NCI-H526 treated with DMSO at 0.1 percent for 48 hours (cell line): ENCODE results near the gene PHIP.

Experiments
- DNase-seq: peaks from one replicate; lab custom pipeline; 2025; lab: John Stamatoyannopoulos, UW

Gene PHIP

GRCh38 chr6:79070206-79070825, 7.7 kb downstream of the PHIP start:
- no peak for DNase-seq

- no peak for DNase-seq
Measured at GRCh38 chr6:79066828-79067227, 11.2 kb downstream of the PHIP start.

- no peak for DNase-seq
Measured at GRCh38 chr6:79066330-79066729, 11.7 kb downstream of the PHIP start.

GRCh38 chr6:79065232-79065631, 12.8 kb downstream of the PHIP start:
- no peak for DNase-seq

- DNase-seq = no peak
Measured at GRCh38 chr6:79064635-79065034, 13.4 kb downstream of the PHIP start.

- no peak for DNase-seq
Measured at GRCh38 chr6:79062708-79063107, 15.3 kb downstream of the PHIP start.

- no peak for DNase-seq
Measured at GRCh38 chr6:79057746-79058145, 20.3 kb downstream of the PHIP start.

- DNase-seq = no peak
Measured at GRCh38 chr6:79056226-79056625, 21.8 kb downstream of the PHIP start.

GRCh38 chr6:79048611-79049010, 29.4 kb downstream of the PHIP start:
- DNase-seq = no peak

GRCh38 chr6:79047072-79047471, 31.0 kb downstream of the PHIP start:
- DNase-seq = no peak

GRCh38 chr6:79045966-79046365, 32.1 kb downstream of the PHIP start:
- no peak for DNase-seq

GRCh38 chr6:79042799-79043126, 35.3 kb downstream of the PHIP start:
- no peak for DNase-seq

GRCh38 chr6:79042088-79042798, 35.8 kb downstream of the PHIP start:
- DNase-seq = no peak

- DNase-seq = no peak
Measured at GRCh38 chr6:79040083-79040482, 38.0 kb downstream of the PHIP start.

- DNase-seq = no peak
Measured at GRCh38 chr6:79038061-79038460, 40.0 kb downstream of the PHIP start.

- DNase-seq = no peak
Measured at GRCh38 chr6:79034865-79035264, 43.2 kb downstream of the PHIP start.

GRCh38 chr6:79033279-79033678, 44.8 kb downstream of the PHIP start:
- DNase-seq = no peak

GRCh38 chr6:79031821-79032590, 46.0 kb downstream of the PHIP start:
- DNase-seq = no peak

- no peak for DNase-seq
Measured at GRCh38 chr6:79030511-79030910, 47.5 kb downstream of the PHIP start.

GRCh38 chr6:79030023-79030422, 48.0 kb downstream of the PHIP start:
- DNase-seq = no peak

GRCh38 chr6:79028641-79029314, 49.3 kb downstream of the PHIP start:
- no peak for DNase-seq

- DNase-seq = no peak
Measured at GRCh38 chr6:79011940-79012339, 66.1 kb downstream of the PHIP start.

- DNase-seq = no peak
Measured at GRCh38 chr6:79010422-79010821, 67.6 kb downstream of the PHIP start.
